Renal pelvis (tissue), 4 donors: ENCODE results near the gene IST1. TPM values are rescaled to one million over a fixed set of nuclear protein-coding genes. Genes with fewer than 3 reads are reported as not detected.
A peak's percentile ranks its signal among the peaks of the same experiment; 100 is the strongest.
"Not testable (repeated sequence)": the region's sequence is repeated elsewhere in the genome, so short reads cannot be mapped to it uniquely, and the experiment has no call there.

Experiments used
- DNase-seq: peaks from one replicate; pipeline ENCODE4 v3.0.0-alpha.2; 2013
- polyA plus RNA-seq, 3 donors: library from polyadenylated mRNA; unstranded; fragments of 120-200 nt; gene quantifications; one replicate each; pipeline ENCODE4 v1.2.1, GENCODE V29; 2013; ENCODE audit not compliant: insufficient read length in 3 of 3

The IST1 gene
- polyA plus RNA-seq, 3 donors, result 258 to 360 (median 303) TPM

DNA sequence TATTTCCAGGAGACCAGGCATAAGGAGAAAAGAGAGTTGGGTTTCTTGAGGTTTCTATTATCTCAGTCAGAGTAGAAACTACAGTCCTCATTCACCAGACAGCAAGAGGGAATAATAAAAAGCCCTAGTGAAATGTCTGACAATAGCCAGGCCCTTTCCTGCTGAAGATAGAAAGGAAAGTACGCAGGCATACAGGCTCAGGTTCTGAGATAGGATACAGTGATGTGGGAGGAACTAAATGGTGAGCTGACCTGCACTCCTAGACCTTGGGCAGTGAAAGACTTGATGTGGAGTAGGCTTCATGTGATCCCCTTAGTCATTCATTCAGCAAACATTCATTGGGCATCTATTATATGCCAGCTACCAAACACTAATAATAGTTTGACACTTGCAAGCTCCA, 26.2 kb upstream of the IST1 start:
- DNase-seq, result no peak

DNA sequence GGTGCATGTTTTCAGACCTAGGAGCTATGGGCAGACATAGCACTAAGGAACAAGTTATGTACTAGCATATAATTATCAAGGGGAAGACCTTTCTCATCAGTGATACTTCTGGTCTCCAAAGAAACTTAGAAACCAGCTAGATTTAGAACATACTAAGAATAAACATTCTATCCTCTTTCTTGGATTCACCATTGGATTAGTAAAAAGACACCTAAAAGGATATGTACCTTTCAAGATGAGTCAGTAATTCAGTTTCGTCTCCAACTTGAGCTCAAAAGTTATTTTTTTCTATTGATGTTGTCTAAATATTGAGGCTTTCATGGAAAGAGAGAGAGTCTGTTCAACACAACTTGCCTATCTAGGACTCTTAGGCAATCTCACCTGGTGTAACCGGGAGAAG, 24.5 kb upstream of the IST1 start:
- no peak for DNase-seq

DNA sequence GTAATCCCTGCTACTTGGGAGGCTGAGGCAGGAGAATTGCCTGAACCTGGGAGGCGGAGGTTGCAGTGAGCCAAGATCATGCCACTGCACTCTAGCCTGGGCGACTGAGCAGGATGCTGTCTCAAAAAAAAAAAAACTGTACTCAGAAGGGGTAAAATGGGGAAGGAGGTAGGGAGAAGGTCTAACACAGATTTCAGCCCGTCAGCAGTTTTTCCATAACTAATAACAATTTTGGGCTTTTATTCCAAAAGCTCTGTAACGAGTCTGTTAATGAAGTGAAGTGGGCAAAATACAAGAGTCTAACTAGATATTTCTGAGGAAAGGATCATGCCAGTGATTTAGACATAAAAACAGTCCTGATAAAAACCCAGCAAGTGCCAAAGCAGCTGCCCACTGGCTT, 22.1 kb upstream of the IST1 start:
- no peak for DNase-seq

DNA sequence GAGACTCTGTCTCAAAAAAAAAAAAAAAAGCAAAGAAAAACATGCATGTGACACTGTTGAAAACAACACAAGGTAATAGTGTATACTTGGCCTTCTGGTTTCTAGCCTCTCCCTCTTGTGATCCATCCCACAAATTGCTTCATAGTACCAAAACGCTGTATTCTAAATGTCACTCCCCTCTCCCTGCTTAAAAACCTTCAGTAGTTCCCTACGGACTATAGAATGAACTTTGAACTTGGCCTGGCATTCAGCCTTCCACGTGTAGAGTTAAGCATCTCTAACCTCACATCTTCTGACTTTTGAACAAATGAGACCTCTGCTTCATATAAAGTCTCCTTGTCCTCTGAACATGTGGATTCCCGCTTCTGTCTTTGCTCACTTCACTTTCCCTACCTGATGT, 16.4 kb upstream of the IST1 start:
- no peak for DNase-seq

DNA sequence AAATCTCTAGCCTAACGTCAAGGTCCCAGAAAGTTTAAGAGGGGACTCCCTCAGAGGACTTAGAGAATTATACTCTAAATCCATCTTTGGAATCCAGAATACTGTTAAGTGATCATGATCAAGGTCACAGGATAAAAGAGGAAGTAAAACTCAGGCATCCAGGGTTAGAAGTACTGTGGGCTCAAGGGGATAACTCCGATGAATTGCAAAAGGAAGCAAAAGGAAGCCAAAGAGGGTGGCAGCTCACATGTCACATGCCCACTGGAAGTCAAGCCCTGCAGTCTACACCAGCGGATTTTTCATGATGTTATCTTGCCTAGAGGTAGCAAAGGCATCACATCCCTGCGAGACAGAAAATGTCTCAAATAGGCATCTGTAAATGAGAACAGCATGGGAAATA, 15.2 kb upstream of the IST1 start:
- no peak for DNase-seq

DNA sequence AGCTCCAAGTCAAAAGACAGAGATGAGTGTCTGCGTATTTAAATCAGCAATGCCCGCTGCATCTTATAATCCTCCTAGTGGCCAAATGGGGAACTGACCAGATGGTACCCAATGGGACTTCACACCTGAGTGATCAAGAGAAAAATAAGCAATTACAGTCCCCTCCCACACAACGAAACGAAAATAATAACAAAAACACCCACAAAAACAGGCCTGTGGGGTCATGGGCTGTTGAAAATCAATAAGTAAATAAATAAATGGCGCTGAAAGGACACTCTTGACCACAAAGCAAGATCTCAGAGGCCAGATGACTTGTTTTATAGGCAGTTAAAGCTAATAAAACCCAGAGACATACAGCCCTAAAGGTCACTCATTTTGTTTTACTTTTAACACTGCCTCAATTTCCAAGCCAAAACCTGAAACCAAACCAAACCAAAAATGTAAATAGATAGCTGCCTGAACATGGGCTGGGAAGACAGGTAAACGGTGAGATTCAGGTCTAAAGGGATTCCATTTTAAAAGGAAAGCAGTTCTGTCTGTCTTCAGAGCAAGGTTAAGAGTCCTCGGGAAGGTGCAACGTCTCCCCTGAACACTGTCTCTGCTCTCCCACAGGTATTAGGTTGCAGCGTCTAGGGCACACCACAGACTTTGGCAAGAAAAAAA, 12.7 kb upstream of the IST1 start:
- peak; percentile 81 for DNase-seq

DNA sequence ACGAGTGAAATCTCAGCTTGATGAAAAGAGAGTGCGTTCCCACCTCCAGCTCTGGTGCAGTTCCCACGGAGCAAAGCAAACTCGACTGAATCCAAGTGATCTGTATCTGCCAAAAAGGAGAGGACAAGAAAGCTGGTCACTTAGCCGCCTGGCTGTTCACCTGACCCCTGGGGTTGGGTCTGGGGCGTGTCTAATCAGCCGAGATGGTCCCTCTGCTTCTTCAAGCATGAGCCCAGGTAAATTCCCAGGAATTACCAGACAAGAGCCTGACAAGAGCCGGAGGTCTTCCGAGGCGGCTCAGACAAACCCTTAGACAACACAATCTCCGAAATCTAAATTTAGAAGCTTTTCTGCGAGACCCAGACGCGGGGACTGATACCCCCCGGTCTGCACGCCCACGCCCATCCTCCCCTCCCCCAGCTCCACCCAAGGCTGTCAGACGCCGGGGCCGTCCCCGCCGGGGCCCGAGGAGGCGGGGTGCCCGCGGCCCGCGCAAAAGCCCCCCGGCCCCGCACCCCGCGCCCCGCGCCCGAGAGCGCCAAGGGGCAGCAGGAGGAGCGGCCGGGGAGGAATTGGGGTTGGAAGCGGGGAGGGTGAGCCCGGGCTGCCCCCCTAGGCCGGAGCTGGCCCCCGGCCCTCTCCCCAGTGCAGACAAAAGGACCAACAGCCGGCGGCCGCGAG, 12.0 kb upstream of the IST1 start:
- peak; percentile 34 for DNase-seq

DNA sequence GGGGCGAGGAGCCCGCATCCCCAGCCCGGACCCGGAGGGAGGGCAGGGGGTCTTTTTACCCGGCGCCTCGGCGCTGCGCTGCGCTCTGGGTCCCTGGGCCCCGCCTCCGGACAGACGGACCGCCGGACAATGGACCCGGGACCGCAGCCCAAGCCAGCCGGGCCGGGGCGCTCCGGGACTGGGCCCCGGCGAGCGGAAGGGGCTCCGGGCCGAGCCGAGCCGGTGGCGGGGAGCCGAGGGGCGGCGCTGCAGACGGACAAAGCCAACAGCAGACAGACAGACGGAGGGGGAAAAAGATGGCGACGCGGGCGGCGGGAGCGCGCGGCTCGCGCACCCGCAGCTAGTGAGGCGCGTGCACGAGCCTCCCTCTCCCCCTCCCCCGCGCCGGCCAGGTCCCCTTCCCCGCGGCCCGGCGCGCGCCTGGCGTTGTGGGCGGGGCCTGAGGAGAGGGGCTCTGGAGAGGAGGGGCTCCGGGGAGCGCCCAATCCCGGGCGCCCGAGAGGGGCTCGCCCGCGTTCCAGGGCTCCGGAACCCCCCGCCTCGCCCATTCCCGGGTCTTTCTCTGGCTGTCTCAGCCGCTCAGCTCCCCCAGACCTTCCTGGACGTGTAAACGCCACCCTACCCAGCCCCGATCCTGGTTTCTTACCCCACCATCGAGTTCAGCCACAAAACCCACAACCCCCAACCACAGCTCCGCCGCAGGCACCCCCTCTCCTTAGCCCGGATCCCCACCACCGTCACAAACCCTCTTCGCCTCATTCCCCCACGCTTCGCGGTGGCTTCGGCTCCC, 11.3 kb upstream of the IST1 start, which contains the start of gene ZNF821:
TSS of gene ZNF821 (minus strand) at position 334 of the 790 bp plus-strand sequence. CDS start 4,236 bp downstream, outside the sequence.
- peak; percentile 90 for DNase-seq

DNA sequence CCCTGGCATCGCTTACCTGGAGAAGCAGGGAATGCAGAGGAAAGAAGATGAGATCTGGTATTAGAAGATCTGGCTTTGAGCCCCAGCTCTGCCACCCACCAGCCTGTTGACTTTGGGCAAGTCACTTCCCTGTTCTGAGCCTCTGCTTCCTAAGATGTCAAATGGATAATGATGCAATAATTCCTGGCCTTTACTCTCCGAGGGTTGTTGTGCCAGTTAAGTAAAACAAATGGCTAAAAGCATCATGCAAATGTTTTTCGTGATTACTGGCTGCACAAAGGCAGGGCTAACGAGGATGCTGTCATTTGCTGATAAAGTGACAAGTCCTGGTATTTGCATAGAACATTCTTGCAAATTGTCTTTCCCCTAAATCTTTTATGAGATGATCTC, 10.1 kb upstream of the IST1 start:
- no peak for DNase-seq

DNA sequence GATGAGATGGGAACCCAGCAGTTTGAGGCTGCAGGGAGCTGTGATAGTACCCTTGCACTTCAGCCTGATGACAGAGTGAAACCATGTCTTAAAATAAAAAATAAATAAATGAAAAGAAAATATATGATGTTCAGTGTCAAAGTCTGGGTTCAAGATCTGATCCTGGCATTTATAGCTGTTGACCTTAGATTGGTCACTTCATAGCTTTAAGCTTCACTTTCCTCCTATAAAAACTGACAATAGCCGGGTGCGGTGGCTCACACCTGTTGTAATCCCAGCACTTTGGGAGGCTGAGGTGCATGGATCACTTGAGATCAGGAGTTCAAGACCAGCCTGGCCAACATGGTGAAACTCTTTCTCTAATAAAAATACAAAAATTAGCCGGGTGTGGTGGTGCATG, 6.2 kb upstream of the IST1 start:
- no peak for DNase-seq

DNA sequence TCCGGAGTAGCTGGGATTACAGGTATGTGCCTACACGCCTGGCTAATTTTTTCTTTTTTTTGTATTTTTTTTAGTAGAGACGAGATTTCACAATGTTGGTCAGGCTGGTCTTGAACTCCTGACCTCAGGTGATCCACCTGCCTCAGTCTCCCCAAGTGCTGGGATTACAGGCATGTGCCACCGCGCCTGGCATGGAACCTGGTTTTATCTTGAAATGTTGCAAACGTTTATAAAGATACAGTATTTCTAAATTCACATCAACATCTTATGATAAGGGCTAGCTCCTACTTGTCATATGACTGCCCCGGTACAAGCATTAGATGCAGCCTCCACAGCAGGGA, 1.5 kb upstream of the IST1 start:
- DNase-seq, result no peak

DNA sequence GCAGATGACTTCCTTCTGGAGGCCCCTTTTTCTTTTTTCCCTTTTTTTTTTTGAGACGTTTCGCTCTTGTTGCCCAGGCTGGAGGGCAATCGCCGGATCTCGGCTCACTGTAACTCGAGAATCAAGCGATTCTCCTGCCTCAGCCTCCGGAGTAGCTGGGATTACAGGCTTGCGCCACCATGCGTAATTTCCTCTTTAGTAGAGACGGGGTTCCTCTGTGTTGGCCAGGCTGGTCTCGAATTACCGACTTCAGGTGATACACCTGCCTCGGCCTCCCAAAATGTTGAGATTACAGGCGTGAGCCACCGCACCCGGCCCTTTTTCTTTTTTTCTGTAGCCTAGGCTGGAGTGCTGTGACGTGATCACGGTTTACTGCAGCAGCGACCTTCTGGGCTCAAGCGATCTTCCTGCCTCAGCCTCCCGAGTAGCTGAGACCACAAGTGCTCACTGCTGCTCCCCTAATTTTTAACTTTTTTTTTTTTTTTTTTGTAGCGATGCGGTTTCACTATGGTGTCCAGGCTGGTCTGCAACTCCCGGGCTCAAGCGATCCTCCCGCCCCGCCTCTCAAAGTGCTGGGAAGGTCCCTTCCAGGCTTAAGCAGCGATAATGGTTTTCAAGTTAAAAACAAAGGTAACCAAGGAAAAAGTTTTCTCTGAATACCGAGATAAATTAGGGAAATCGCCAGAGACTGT, 956 bp upstream of the IST1 start:
- DNase-seq, result peak; percentile 57

DNA sequence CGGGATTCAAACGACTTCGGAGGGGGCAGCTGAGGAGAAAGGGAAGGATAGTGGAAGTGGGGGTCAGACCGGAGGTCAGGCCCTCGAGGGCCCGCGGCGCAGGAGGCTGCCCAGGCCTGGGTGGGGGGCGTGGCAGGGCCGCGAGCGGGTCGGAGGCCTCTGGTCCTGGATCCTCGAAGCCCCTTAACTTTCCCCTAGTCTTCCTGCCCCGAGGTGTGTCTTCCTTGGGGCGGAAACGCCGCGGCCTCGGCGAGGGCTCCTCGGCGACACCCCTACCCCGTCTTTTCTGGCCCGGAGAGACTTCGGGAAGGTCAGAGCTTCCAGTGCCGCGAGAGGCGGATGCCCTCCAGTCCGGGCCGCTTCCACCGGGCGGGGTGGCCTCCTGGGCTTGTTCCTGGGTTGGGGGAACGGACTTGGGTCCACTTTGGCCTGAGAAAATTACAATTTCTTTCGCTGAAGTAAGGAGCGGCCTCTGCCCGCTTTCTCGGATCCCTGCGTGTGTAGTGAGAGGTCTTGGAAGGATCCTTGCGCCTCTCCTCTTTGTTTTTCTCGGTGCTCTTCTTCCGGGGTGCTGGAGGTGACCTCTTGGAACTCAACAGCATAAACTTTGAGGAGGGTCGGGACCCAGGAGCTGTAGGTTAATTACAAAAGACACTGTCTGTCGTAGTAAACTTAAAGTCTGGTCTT, 491 bp downstream of the IST1 start:
- peak; percentile 33 for DNase-seq

DNA sequence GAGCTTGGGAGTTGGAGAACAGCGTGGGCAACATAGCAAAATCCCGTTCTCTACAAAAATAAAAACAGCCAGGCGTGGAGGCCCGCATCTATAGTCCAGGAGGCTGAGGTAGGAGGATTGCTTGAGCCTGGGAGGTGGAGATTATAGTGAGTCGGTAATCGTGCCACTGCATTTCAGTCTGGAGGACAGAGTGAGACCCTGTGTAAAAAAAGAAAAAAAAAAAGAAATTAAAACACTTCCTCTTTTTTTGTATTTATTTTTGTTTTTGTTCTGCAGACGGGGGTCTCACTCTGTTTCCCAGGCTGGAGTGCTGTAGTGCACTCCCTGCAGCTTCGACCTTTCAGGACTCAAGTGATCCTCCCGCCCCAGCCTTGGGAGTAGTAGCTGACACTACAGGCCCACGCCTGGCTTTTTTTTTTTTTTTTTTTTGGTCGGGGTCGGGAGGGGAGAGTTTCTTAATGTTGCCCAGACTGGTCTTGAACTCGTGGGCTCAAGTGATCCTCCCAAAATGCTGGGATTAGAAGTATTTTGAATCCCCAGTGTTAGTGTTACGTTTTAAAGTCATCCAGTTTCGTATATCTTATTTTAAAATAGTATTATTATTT, 1.5 kb downstream of the IST1 start:
- no peak for DNase-seq

DNA sequence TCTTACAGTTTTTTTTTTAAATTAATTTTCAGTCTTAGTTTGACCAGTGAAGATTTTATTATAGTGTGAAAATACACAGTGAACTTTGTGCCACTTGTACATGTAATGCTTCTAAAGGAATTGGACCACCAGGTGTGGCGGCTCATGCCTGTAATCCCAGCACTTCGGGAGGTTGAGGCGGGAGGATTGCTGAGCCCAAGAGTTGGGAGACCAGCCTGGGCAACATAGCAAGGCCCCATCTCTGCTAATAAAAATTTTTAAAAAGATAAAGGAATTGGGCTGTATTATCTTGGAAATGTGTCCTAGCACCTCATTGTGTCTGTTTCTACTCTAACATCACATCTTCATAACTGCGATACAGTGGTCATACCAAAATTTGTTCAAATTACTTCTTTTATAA, 3.8 kb downstream of the IST1 start:
- DNase-seq, result no peak

DNA sequence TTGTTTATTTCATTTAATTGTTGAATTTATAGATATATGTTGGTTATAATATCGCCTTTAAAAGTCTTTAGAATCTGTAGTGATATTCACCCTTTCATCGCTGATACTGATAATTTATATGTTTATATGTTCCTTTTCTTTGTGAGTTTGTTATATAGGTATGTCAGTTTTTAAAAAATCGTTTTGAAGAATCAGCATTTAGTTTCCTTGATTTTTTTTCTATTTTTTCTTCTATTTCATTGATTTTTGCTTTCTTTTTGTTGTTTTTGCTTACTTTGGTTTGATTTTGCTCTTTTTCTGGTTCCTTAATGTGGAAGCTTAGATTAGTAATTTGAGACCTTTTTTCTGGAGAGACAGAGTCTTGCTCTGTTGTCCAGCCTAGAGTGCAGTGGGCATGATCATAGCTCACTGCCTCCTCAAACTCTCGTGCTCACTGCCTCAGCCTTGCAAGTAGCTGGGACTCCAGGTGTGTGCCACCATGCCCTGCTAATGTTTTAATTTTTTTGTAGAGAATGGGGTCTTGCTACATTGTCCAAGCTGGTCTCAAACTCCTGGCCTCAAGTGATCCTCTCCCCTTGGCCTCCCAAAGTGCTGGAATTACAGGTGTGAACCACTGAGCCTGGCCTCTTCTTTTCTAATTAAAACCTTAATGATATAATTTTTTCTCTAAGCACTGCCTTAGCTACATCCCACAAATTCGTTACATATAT, 7.5 kb downstream of the IST1 start:
- DNase-seq, result no peak

DNA sequence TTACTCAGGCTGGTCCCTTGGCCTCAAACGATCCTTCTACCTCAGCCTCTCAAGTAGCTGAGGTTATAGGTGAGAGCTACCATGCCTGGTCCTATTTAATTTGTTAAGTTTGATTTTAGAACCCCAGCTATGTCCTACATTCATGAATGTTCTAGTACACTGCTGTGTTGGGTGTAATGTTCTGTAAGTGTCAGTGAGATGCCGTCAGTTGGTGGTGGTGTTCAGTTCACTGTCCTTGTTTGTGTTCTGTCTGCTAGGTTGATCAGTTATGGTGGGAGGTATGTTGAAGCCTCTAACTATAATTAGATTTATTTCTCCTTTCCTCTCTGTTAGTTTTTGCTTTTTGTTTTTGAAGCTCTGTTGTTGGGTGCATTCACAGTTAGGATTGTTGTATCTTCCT, 8.3 kb downstream of the IST1 start:
- no peak for DNase-seq

DNA sequence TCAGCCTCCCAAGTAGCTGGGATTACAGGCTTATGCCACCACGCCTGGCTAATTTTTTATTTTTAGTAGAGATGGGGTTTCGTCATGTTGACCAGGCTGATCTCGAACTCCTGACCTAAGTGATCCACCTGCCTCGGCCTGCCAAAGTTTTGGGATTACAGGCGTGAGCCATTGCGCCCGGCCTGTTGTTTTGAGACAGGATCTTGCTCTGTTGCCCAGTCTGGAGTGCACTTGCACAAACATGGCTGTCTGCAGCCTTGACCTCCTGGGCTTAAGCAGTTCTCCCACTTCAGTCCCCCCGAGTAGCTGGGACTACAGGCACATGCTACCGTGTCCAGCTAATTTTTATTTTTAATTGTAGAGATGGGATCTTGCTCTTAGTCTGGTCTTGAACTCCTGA, 8.9 kb downstream of the IST1 start:
- DNase-seq, result no peak

DNA sequence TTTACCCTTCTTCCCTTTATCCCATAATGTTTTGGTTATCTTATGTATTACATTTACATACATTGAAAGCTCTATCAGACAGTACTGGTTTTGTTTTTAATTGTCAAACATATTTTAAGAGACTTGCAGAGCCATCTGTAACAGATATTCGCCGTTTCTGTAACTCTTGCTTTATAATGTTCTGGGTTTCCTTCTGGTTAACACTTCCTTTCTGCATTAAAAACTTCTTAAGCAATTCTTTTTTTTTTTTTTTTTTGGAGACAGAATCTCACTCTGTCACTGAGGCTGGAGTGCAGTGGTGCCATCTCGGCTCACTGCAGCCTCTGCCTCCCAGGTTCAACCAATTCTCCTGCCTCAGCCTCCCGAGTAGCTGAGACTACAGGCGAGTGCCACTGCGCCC, 10.4 kb downstream of the IST1 start:
- not testable (repeated sequence) for DNase-seq

DNA sequence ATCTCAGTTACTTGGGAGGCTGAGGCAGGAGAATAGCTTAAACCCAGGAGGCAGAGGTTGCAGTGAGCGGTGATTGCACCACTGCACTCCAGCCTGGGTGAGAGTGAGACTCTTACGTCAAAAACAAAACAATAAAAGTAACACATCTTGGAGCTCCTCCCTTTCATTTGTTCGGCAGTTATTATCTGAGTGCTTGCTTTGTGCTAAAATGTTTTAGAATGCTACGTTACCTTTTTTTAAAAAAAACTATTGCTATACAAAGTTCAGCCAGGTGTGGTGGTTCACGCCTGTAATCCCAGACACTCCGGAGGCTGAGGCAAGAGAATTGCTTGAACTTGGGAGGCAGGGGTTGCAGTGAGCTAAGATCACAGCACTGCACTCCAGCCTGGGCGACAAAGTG, 15.8 kb downstream of the IST1 start:
- DNase-seq, result no peak
